ENCODE data around the gene EPHA3.

DNA sequence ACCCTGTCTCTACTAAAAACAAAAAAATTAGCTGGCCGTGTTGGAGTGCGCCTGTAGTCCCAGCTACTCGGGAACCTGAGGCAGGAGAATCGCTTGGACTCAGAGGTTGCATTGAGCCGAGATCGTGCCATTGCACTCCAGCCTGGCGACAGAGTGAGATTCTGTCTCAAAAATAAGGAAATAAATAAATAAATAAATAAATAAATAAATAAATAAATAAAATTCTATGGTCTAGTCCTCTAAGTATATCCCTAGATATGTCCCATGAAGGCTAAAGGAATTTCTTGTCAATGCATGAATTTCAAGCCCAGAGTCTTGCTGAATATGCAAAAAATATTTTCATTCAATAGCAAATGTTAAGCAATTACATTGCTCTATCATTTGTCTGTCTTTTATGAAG is 149.0 kb downstream of the EPHA3 start:
- TF ChIP-seq POLR2A (IDR thresholded peaks at IDR 0.05), result no peak
- TF ChIP-seq, protein P1, sequence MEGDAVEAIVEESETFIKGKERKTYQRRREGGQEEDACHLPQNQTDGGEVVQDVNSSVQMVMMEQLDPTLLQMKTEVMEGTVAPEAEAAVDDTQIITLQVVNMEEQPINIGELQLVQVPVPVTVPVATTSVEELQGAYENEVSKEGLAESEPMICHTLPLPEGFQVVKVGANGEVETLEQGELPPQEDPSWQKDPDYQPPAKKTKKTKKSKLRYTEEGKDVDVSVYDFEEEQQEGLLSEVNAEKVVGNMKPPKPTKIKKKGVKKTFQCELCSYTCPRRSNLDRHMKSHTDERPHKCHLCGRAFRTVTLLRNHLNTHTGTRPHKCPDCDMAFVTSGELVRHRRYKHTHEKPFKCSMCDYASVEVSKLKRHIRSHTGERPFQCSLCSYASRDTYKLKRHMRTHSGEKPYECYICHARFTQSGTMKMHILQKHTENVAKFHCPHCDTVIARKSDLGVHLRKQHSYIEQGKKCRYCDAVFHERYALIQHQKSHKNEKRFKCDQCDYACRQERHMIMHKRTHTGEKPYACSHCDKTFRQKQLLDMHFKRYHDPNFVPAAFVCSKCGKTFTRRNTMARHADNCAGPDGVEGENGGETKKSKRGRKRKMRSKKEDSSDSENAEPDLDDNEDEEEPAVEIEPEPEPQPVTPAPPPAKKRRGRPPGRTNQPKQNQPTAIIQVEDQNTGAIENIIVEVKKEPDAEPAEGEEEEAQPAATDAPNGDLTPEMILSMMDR (IDR thresholded peaks at IDR 0.05), result no peak
